ENCODE results near the gene CHD2. TPM values are rescaled to one million over a fixed set of nuclear protein-coding genes. Genes with fewer than 3 reads are reported as not detected.

CHD2 gene
- total RNA-seq, 1 experiment from 2014 or later = 81.8 TPM

- Histone ChIP-seq H3K4me1 (ENCODE audit: control insufficient read depth, insufficient read depth, low read length) (no peaks in the 10 kb centered on the region), H3K36me3 (ENCODE audit: control insufficient read depth, insufficient read depth, low read length) (peaks cover 63% of the 10 kb centered on the region), H3K27ac (ENCODE audit: low read length) (no peak overlapping the region), H3K27me3 (ENCODE audit: control insufficient read depth, insufficient read depth, low read length) (no peaks in the 10 kb centered on the region), H3K4me3 (ENCODE audit: low read depth in 2 of 2, low read length in 2 of 2) (no peak overlapping the region), H3K9me3 (ENCODE audit: control insufficient read depth, insufficient read depth, low read depth, low read length) (no peaks in the 10 kb centered on the region)
- in situ Hi-C loops (cut with HindIII; ENCODE audit: low pct_unique_long_range_greater_than_20kb, low sequenced_read_pairs) = no loop called here
- CTCF ChIA-PET = no interaction called here
- POLR2A ChIA-PET = no interaction called here
- DNase-seq (ENCODE audit: low read depth, low spot score) (no peak), ATAC-seq (peak; percentile 68)
- TF ChIP-seq SIN3A (IDR thresholded peaks at IDR 0.05; ENCODE audit: borderline replicate concordance, insufficient read depth, low read depth, low read length) = no peak
- TF ChIP-seq, protein P1, sequence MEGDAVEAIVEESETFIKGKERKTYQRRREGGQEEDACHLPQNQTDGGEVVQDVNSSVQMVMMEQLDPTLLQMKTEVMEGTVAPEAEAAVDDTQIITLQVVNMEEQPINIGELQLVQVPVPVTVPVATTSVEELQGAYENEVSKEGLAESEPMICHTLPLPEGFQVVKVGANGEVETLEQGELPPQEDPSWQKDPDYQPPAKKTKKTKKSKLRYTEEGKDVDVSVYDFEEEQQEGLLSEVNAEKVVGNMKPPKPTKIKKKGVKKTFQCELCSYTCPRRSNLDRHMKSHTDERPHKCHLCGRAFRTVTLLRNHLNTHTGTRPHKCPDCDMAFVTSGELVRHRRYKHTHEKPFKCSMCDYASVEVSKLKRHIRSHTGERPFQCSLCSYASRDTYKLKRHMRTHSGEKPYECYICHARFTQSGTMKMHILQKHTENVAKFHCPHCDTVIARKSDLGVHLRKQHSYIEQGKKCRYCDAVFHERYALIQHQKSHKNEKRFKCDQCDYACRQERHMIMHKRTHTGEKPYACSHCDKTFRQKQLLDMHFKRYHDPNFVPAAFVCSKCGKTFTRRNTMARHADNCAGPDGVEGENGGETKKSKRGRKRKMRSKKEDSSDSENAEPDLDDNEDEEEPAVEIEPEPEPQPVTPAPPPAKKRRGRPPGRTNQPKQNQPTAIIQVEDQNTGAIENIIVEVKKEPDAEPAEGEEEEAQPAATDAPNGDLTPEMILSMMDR (IDR thresholded peaks at IDR 0.05) = peak; percentile 14; the same call in 1 of the 2 replicates
- BruUV-seq (replicated peaks) = TSS peak; percentile 2
- intact Hi-C loops (cut with micrococcal nuclease; ENCODE audit: unreplicated experiment) = no loop called here
Observed at GRCh38 chr15:92968926-92969651, 69.0 kb downstream of the CHD2 start.

DNA sequence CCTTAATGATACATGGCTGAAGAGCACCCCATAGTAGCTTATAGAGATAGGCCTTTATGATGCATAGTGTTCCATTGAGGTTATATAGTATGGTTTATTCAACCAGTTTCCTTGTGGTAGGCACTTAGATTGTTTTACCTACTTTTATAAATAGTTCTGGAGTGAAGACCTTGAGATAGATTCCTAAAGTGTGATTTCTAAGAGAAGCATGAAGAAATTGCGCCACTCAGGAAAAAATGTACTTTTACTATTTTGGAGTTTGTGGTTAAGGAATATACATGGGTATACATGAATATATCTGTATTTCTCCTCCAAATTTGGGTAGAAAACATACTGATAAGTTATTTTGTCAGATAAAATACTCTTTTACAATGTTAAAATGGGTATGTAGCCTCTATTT, 70.5 kb downstream of the CHD2 start:
- in situ Hi-C loops (cut with HindIII; ENCODE audit: low pct_unique_long_range_greater_than_20kb, low sequenced_read_pairs) = no loop called here

More for the DNA sequence above, 70.5 kb downstream of the CHD2 start:
- Histone ChIP-seq H3K36me3 (ENCODE audit: control insufficient read depth, insufficient read depth, low read length) (peaks cover 66% of the 10 kb centered on the region), H3K4me3 (ENCODE audit: low read depth in 2 of 2, low read length in 2 of 2) (no peak overlapping the region), H3K9me3 (ENCODE audit: control insufficient read depth, insufficient read depth, low read depth, low read length) (no peaks in the 10 kb centered on the region), H3K27me3 (ENCODE audit: control insufficient read depth, insufficient read depth, low read length) (no peaks in the 10 kb centered on the region), H3K27ac (ENCODE audit: low read length) (no peak overlapping the region), H3K4me1 (ENCODE audit: control insufficient read depth, insufficient read depth, low read length) (no peaks in the 10 kb centered on the region)
- ChIA-PET POLR2A (no interaction called here), CTCF (interaction anchor here (0.7 kb wide), 1 partner anchor 48 kb away, joined by 3 read pairs; no protein-coding TSS in a partner anchor)
- ATAC-seq (no peak), DNase-seq (ENCODE audit: low read depth, low spot score) (no peak)
- BruUV-seq (replicated peaks) = no TSS peak
- TF ChIP-seq SIN3A (IDR thresholded peaks at IDR 0.05; ENCODE audit: borderline replicate concordance, insufficient read depth, low read depth, low read length) (no peak), REST (IDR thresholded peaks at IDR 0.05; ENCODE audit: insufficient read depth in 1 of 2, low read depth in 2 of 2, low read length in 1 of 2) (no peak), TCF7L2 (IDR thresholded peaks at IDR 0.05; ENCODE audit: low read depth, low read length) (no peak), POLR2AphosphoS5 (IDR thresholded peaks at IDR 0.05; ENCODE audit: low read depth, low read length) (no peak)
- TF ChIP-seq, protein P1 (IDR thresholded peaks at IDR 0.05) = no peak
- intact Hi-C loops (cut with micrococcal nuclease; ENCODE audit: unreplicated experiment) = no loop called here
